K562 (cell line): ENCODE measurements around the gene DLG4. TPM values are rescaled to one million over a fixed set of nuclear protein-coding genes. Genes with fewer than 3 reads are reported as not detected.

ENCODE experiments used
- ATAC-seq: fragments of 200-7000 bp; cut with Tn5 transposase; 3 replicates; pipeline ENCODE4 v1.9.1; 2020; ENCODE audit warnings: moderate library complexity
- BruUV-seq: library from RNA; stranded (reverse); fragments of 400-500 nt; replicated peaks from 2 replicates; lab custom pipeline; 2021; lab: Mats Ljungman, UMichigan
- CTCF ChIA-PET: fragments of 300-600 bp; formaldehyde crosslinking; extraction: SDS; loops from one replicate; lab custom pipeline; 2021; ENCODE audit warnings: low intra/inter-chr PET ratio; lab: Yijun Ruan, JAX
- POLR2A ChIA-PET: fragments of 300-600, 350-650 bp; sonication (Branson Sonifier 250); formaldehyde crosslinking; extraction: SDS; loops from one replicate; lab custom pipeline; 2021; ENCODE audit warnings: antibody characterized with exemption, inconsistent platforms; lab: Yijun Ruan, JAX
- DNase-seq, 4 experiments: peaks; one replicate each; pipeline versions ENCODE4 v3.0.0 to v3.0.0-alpha.2; 2011 to 2018; ENCODE audit warnings: low spot score in 3 of 4, mixed read lengths in 3 of 4; ENCODE audit errors: extremely low read depth in 1 of 4
- FAIRE-seq: peaks from 2 replicates; lab custom pipeline; 2011; peaks lifted over from hg19 to GRCh38; lab: Jason Lieb, UNC
- H2AFZ ChIP-seq: 2 replicates; pipeline ENCODE4 v1.6.0; 2011; ENCODE audit warnings: low read depth, low read length, control low read depth, inconsistent platforms
- H3K27ac ChIP-seq: fragments of 200-600 bp; 3 replicates; pipeline ENCODE4 v1.8.0; 2011; ENCODE audit warnings: low read depth, mild to moderate bottlenecking, control low read depth, inconsistent platforms, low read length, moderate library complexity, mixed read lengths; ENCODE audit errors: extremely low read depth
- H3K27me3 ChIP-seq, 2 experiments: fragments of 300-600 bp in 1 of 2; 2 replicates in 1 of 2; 3 replicates in 1 of 2; pipeline versions ENCODE4 v1.6.0 to v1.8.0; 2011; ENCODE audit warnings: inconsistent platforms in 2 of 2, low read length in 2 of 2, mild to moderate bottlenecking in 1 of 2, mixed read lengths in 1 of 2, moderate library complexity in 1 of 2; ENCODE audit not compliant: control insufficient read depth in 2 of 2, insufficient read depth in 2 of 2
- H3K36me3 ChIP-seq: fragments of 300-600 bp; 3 replicates; pipeline ENCODE4 v1.8.0; 2011; ENCODE audit warnings: mild to moderate bottlenecking, low read length, inconsistent platforms; ENCODE audit not compliant: control insufficient read depth, insufficient read depth
- H3K4me1 ChIP-seq, 2 experiments: fragments of 200-600 bp in 1 of 2; replicated peaks in 1 of 2; 2 replicates in 1 of 2; 3 replicates in 1 of 2; pipeline versions ENCODE4 v1.5.1 to v1.8.0; 2011; ENCODE audit warnings: inconsistent platforms in 2 of 2, low read length in 2 of 2, mild to moderate bottlenecking in 1 of 2, mixed read lengths in 1 of 2, moderate library complexity in 1 of 2; ENCODE audit not compliant: control insufficient read depth in 2 of 2, insufficient read depth in 2 of 2
- H3K4me2 ChIP-seq: 2 replicates; pipeline ENCODE4 v1.6.1; 2011; ENCODE audit warnings: low read length, control low read depth, inconsistent platforms, mixed read lengths; ENCODE audit not compliant: insufficient read depth
- H3K4me3 ChIP-seq: fragments of 200-600 bp; sonication (generic), shearing (Covaris generic); 2 replicates; pipeline ENCODE4 v1.5.1; 2016; ENCODE audit warnings: control low read depth, inconsistent platforms
- H3K79me2 ChIP-seq: fragments of 200-600 bp; 3 replicates; pipeline ENCODE4 v1.8.0; 2011; ENCODE audit warnings: low read length, inconsistent platforms; ENCODE audit not compliant: control insufficient read depth, insufficient read depth
- H3K9ac ChIP-seq, 2 experiments: 2 replicates each; pipeline versions ENCODE4 v1.6.0 to v1.6.1; 2011; ENCODE audit warnings: low read depth in 2 of 2, low read length in 2 of 2, control low read depth in 1 of 2, inconsistent platforms in 1 of 2, mild to moderate bottlenecking in 1 of 2, mixed read lengths in 1 of 2; ENCODE audit not compliant: insufficient read depth in 1 of 2
- H3K9me1 ChIP-seq: one replicate; pipeline ENCODE4 v1.6.0; 2011; ENCODE audit warnings: inconsistent platforms, mild to moderate bottlenecking, low read length, moderate library complexity; ENCODE audit not compliant: control insufficient read depth, insufficient read depth
- H3K9me3 ChIP-seq: replicated peaks from 2 replicates; pipeline ENCODE4 v1.5.1; 2011; ENCODE audit warnings: low read depth, low read length, inconsistent platforms; ENCODE audit not compliant: control insufficient read depth, insufficient read depth
- H4K20me1 ChIP-seq: replicated peaks from 2 replicates; pipeline ENCODE4 v1.6.1; 2011; ENCODE audit warnings: low read length, inconsistent platforms, mixed read lengths; ENCODE audit not compliant: control insufficient read depth, insufficient read depth
- MNT ChIP-seq, 2 experiments: fragments of 450-650 bp; conservative IDR thresholded peaks; 2 replicates each; pipeline ENCODE4 v1.6.1; 2017; ENCODE audit warnings: mild to moderate bottlenecking in 2 of 2, moderate library complexity in 2 of 2
- POLR2AphosphoS5 ChIP-seq: IDR thresholded peaks from 2 replicates; pipeline ENCODE4 v1.6.1; 2011; ENCODE audit warnings: mild to moderate bottlenecking, low read depth, low read length, moderate library complexity; ENCODE audit not compliant: control insufficient read depth, insufficient read depth
- whole genome bisulfite sequencing: fragments of 100-300 bp; shearing (Covaris generic); methylation state at CpG from one replicate; pipeline ENCODE4 v1.1.6; 2016; ENCODE audit warnings: low coverage, mixed read lengths; ENCODE audit not compliant: insufficient coverage; ENCODE audit errors: missing lambda C conversion rate; 5-methylcytosine and 5-hydroxymethylcytosine counted together
- in situ Hi-C: fragments of 300-500 bp; cut with MboI; formaldehyde crosslinking; loops from 4 replicates; pipeline ENCODE4 v1.15.0; 2018; ENCODE audit warnings: inconsistent platforms, mixed read lengths
- intact Hi-C: fragments of 100-400 bp; cut with micrococcal nuclease; formaldehyde crosslinking; loops from 2 replicates; pipeline ENCODE4 v1.14.2; 2022
- polyA plus RNA-seq, 8 experiments: library from polyadenylated mRNA; depleted of rRNA in 4 of 8; stranded (reverse) in 5 of 8; unstranded in 3 of 8; fragments of >200 nt; fragmentation: Nextera tagmentation in 2 of 8; fragmentation: Illumina TruSeq in 1 of 8; extraction: Ambion mirVana in 2 of 8; extraction: Trizol in 1 of 8; gene quantifications; 2 replicates each; pipeline versions ENCODE4 v1.2.1 to v1.2.3, GENCODE V29; 2011 to 2014; ENCODE audit warnings: inconsistent platforms in 1 of 8, missing spikeins in 1 of 8
- total RNA-seq, 7 experiments: library from RNA; depleted of rRNA in 6 of 7; stranded (reverse); fragments of >200 nt in 6 of 7; fragmentation: Illumina TruSeq in 2 of 7; extraction: Trizol in 2 of 7; gene quantifications; 2 replicates each; pipeline versions ENCODE4 v1.2.1 to v1.2.3, GENCODE V29; 2011 to 2021; ENCODE audit warnings: low replicate concordance in 1 of 7

Gene DLG4
- total and polyA plus RNA-seq, 9 of the 15 experiments (the other 6 are each of a cell fraction or from before 2014, with no cell fraction given) = 0.03 to 12.0 (median 4.1) TPM

- Histone ChIP-seq H3K9me3 (no peaks in the 10 kb centered on the region), H3K36me3 (peaks cover 21% of the 10 kb centered on the region; the same call in 2 of the 3 replicates), H3K27me3 (no peaks in the 10 kb centered on the region), H3K9me1 (no peaks in the 10 kb centered on the region), H4K20me1 (peaks cover 3% of the 10 kb centered on the region; the same call in 1 of the 2 replicates), H3K27ac (no peak overlapping the region; the same call in 2 of the 3 replicates), H3K4me3 (no peak overlapping the region), H3K4me1 (peaks cover 7 to 32% of the 10 kb centered on the region in 2 experiments; a peak in 4 of 5 replicates), H3K4me2 (peak overlapping the region; percentile 76; the same call in 1 of the 2 replicates), H3K9ac (peak overlapping the region in 1 of 2 experiments; percentile 66; a peak in 1 of 4 replicates), H3K79me2 (no peaks in the 10 kb centered on the region), H2AFZ (peak overlapping the region; percentile 87; the same call in 1 of the 2 replicates)
- POLR2A ChIA-PET = no interaction called here
- intact Hi-C loops (no loop called here), in situ Hi-C loops (no loop called here)
- no peak for DNase-seq
- FAIRE-seq = no peak
- no peak for ATAC-seq
- CTCF ChIA-PET = no interaction called here
- BruUV-seq = no TSS peak
- TF ChIP-seq MNT (conservative IDR thresholded peaks at IDR 0.05) = no peak
- TF ChIP-seq POLR2AphosphoS5 = no peak
- WGBS = 52% methylated on average over 3 of the region's 15 CpGs
These were observed 14.1 kb downstream of the DLG4 start for GRCh38 chr17:7205561-7205960.
